ENCODE data around the gene FHL1.

FHL1 gene

GRCh38 chrX:136214551-136214950, 67.2 kb downstream of the FHL1 start:
- no peak overlapping the region for H3K27ac ChIP-seq

GRCh38 chrX:136215559-136215958, 68.2 kb downstream of the FHL1 start:
- TF ChIP-seq, protein P1, sequence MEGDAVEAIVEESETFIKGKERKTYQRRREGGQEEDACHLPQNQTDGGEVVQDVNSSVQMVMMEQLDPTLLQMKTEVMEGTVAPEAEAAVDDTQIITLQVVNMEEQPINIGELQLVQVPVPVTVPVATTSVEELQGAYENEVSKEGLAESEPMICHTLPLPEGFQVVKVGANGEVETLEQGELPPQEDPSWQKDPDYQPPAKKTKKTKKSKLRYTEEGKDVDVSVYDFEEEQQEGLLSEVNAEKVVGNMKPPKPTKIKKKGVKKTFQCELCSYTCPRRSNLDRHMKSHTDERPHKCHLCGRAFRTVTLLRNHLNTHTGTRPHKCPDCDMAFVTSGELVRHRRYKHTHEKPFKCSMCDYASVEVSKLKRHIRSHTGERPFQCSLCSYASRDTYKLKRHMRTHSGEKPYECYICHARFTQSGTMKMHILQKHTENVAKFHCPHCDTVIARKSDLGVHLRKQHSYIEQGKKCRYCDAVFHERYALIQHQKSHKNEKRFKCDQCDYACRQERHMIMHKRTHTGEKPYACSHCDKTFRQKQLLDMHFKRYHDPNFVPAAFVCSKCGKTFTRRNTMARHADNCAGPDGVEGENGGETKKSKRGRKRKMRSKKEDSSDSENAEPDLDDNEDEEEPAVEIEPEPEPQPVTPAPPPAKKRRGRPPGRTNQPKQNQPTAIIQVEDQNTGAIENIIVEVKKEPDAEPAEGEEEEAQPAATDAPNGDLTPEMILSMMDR (conservative IDR thresholded peaks at IDR 0.05): no peak
- no peak for TF ChIP-seq ZFX (IDR thresholded peaks at IDR 0.05)
- H3K27ac ChIP-seq: no peak overlapping the region

More at GRCh38 chrX:136214551-136214950, 67.2 kb downstream of the FHL1 start:
- TF ChIP-seq, protein P1 (conservative IDR thresholded peaks at IDR 0.05): no peak

GRCh38 chrX:136219893-136220292, 72.6 kb downstream of the FHL1 start:
- H3K27ac ChIP-seq: no peak overlapping the region
- TF ChIP-seq, protein P1 (conservative IDR thresholded peaks at IDR 0.05): no peak
- no peak for TF ChIP-seq ZFX (IDR thresholded peaks at IDR 0.05)

DNA sequence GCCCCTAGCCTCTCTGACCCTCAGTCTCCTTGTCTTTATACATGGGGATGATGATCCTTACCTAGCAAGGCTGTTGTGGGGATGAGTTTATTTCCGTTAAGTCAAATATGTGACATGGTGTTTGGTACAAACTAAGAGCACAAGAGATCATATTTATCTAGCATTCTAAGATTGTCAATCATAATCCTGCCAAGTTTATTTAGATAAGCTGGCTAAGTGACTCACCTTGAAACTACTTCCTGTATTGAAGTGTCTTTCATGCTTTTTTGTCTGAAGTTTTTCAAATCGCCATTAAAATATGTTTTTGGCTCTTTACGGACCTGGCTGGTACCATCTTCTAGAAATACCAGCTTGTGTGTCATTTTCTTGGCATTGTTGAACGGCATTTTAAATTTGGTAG, 73.2 kb downstream of the FHL1 start:
- no peak for TF ChIP-seq ZFX (IDR thresholded peaks at IDR 0.05)
- TF ChIP-seq, protein P1 (conservative IDR thresholded peaks at IDR 0.05): no peak
- H3K27ac ChIP-seq: no peak overlapping the region

DNA sequence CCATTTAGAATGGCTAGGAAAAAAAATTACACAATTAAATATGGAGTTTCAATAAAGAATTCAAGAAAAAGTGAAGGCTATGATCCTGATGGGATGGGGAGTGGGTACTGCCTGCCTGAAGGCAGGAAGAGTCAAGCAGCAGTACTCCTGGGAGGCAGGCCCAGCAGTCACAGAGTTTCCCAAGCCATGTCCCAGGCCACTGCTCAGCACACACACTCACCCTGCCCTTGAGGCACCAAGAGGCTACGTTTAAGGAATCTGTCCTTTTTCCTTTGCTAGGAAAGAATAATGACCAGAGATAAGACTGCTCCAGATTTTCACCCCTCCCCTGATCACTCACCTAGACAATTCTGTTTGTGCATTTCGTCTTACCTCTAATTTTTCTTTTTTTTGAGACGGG, 73.6 kb downstream of the FHL1 start:
- TF ChIP-seq, protein P1 (conservative IDR thresholded peaks at IDR 0.05): no peak
- no peak for TF ChIP-seq ZFX (IDR thresholded peaks at IDR 0.05)
- H3K27ac ChIP-seq: no peak overlapping the region

- TF ChIP-seq, protein P1 (conservative IDR thresholded peaks at IDR 0.05): no peak
- TF ChIP-seq ZFX (IDR thresholded peaks at IDR 0.05): no peak
Measured at GRCh38 chrX:136221851-136222513, 74.6 kb downstream of the FHL1 start.

GRCh38 chrX:136227074-136227473, 79.7 kb downstream of the FHL1 start:
- TF ChIP-seq ZFX (IDR thresholded peaks at IDR 0.05): no peak
- TF ChIP-seq, protein P1 (conservative IDR thresholded peaks at IDR 0.05): no peak
- no peak overlapping the region for H3K27ac ChIP-seq

More at GRCh38 chrX:136221851-136222513, 74.6 kb downstream of the FHL1 start:
- H3K27ac ChIP-seq: no peak overlapping the region
